ENCODE data around the gene MCIDAS.

- TF ChIP-seq, protein P1, sequence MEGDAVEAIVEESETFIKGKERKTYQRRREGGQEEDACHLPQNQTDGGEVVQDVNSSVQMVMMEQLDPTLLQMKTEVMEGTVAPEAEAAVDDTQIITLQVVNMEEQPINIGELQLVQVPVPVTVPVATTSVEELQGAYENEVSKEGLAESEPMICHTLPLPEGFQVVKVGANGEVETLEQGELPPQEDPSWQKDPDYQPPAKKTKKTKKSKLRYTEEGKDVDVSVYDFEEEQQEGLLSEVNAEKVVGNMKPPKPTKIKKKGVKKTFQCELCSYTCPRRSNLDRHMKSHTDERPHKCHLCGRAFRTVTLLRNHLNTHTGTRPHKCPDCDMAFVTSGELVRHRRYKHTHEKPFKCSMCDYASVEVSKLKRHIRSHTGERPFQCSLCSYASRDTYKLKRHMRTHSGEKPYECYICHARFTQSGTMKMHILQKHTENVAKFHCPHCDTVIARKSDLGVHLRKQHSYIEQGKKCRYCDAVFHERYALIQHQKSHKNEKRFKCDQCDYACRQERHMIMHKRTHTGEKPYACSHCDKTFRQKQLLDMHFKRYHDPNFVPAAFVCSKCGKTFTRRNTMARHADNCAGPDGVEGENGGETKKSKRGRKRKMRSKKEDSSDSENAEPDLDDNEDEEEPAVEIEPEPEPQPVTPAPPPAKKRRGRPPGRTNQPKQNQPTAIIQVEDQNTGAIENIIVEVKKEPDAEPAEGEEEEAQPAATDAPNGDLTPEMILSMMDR (conservative IDR thresholded peaks at IDR 0.05) = no peak
- no peak for TF ChIP-seq ZFX (IDR thresholded peaks at IDR 0.05)
These were observed 1.8 kb downstream of the MCIDAS start for GRCh38 chr5:55225346-55225745.

All from C4-2B (cell line).